ENCODE measurements around the gene CCDC30.

GRCh38 chr1:42420121-42420520 is 43.0 kb upstream of the CCDC30 start:
- no peak for TF ChIP-seq CTCF (IDR thresholded peaks at IDR 0.05)
- TF ChIP-seq POLR2A (IDR thresholded peaks at IDR 0.05), result no peak

Measured in thyroid gland (tissue), 4 donors.